HL-60 (cell line): ENCODE measurements around the gene MNAT1.
A peak's percentile ranks its signal among the peaks of the same experiment; 100 is the strongest.

ENCODE experiments used
- DNase-seq, 2 experiments: peaks; one replicate each; pipeline ENCODE4 v3.0.0-alpha.2; 2010 to 2020; ENCODE audit warnings: low read depth in 1 of 2, low spot score in 1 of 2
- H3K27ac ChIP-seq: fragments of 250-450 bp; sonication (Bioruptor Pico); replicated peaks from 2 replicates; pipeline ENCODE4 v1.5.1; 2020; ENCODE audit warnings: mild to moderate bottlenecking, moderate library complexity
- H3K27me3 ChIP-seq: fragments of 250-450 bp; sonication (Bioruptor Pico); 2 replicates; pipeline ENCODE4 v1.5.1; 2021; ENCODE audit warnings: mild to moderate bottlenecking, moderate library complexity; ENCODE audit not compliant: insufficient read depth, poor library complexity, severe bottlenecking
- H3K4me3 ChIP-seq: replicated peaks from 2 replicates; pipeline ENCODE4 v1.5.1; 2011; ENCODE audit warnings: mild to moderate bottlenecking, control low read depth, low read length; ENCODE audit not compliant: insufficient read depth
- GABPA ChIP-seq: IDR thresholded peaks from 2 replicates; pipeline ENCODE4 v1.6.1; 2012; ENCODE audit warnings: low read depth
- POLR2AphosphoS5 ChIP-seq: IDR thresholded peaks from 2 replicates; pipeline ENCODE4 v1.6.1; 2012; ENCODE audit warnings: low read depth
- SPI1 ChIP-seq: IDR thresholded peaks from 2 replicates; pipeline ENCODE4 v1.6.1; 2012; ENCODE audit warnings: low read depth, mild to moderate bottlenecking, borderline replicate concordance
- TF ChIP-seq, protein P1 (sequence below): IDR thresholded peaks from 2 replicates; pipeline ENCODE4 v1.6.1; 2012; ENCODE audit warnings: low read depth; ENCODE audit not compliant: insufficient replicate concordance
- TF ChIP-seq, protein P2 (sequence below): IDR thresholded peaks from one replicate; pipeline ENCODE4 v1.5.1; 2011; ENCODE audit warnings: low read length, control low read depth, inconsistent platforms; ENCODE audit not compliant: insufficient read depth

Gene MNAT1

DNA sequence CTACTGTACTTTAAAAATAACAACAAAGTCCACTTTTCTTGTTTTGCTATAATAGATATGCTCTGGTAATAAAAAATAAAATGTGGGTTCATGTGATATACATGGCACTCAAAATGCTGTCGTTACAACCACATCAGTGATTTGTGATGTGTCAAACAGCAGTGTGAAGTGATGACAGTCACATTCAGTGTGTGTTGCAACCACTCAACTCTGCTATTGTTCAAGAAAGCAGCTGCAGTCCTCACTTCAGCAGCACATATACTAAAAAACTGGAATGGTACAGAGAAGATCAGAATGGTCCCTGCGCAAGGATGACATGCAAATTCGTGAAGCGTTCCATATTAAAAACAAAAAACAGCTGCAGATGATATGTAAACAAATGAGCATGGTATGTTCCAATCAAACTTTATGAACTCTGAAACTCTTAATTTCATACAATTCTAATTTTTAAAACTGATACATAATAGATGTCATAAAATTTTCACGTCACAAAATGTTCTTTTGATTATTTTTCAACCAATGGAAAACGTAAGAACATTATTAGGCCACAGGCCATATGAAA lies 239.6 kb downstream of the MNAT1 start:
- no peak for DNase-seq
- Histone ChIP-seq H3K4me3 (no peak overlapping the region), H3K27ac (no peak overlapping the region), H3K27me3 (no peaks in the 10 kb centered on the region)
- TF ChIP-seq, protein P1, sequence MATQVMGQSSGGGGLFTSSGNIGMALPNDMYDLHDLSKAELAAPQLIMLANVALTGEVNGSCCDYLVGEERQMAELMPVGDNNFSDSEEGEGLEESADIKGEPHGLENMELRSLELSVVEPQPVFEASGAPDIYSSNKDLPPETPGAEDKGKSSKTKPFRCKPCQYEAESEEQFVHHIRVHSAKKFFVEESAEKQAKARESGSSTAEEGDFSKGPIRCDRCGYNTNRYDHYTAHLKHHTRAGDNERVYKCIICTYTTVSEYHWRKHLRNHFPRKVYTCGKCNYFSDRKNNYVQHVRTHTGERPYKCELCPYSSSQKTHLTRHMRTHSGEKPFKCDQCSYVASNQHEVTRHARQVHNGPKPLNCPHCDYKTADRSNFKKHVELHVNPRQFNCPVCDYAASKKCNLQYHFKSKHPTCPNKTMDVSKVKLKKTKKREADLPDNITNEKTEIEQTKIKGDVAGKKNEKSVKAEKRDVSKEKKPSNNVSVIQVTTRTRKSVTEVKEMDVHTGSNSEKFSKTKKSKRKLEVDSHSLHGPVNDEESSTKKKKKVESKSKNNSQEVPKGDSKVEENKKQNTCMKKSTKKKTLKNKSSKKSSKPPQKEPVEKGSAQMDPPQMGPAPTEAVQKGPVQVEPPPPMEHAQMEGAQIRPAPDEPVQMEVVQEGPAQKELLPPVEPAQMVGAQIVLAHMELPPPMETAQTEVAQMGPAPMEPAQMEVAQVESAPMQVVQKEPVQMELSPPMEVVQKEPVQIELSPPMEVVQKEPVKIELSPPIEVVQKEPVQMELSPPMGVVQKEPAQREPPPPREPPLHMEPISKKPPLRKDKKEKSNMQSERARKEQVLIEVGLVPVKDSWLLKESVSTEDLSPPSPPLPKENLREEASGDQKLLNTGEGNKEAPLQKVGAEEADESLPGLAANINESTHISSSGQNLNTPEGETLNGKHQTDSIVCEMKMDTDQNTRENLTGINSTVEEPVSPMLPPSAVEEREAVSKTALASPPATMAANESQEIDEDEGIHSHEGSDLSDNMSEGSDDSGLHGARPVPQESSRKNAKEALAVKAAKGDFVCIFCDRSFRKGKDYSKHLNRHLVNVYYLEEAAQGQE: no peak

DNA sequence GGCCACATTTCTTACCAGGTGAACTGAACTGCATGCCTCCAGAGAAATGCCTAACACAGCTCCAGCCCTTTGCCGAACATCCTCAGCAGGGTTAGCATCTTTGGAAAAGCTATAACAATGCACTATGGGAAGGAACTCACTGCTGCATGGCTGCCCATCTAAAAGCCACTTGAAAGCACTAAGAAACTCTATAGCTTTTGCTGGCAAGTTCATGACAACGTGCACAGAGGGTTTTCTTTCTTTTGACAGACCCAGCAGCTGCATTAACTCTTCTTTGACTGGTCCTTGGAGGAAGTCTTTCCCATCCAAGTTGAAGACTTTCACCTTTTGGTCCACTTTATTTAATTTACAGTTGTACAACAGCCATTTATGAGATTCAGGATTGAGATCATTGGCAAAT lies 241.0 kb downstream of the MNAT1 start:
- Histone ChIP-seq H3K27ac (no peak overlapping the region), H3K27me3 (no peaks in the 10 kb centered on the region), H3K4me3 (no peak overlapping the region)
- no peak for DNase-seq
- TF ChIP-seq SPI1 (no peak), POLR2AphosphoS5 (no peak), GABPA (no peak)
- TF ChIP-seq, protein P1: no peak
- TF ChIP-seq, protein P2, sequence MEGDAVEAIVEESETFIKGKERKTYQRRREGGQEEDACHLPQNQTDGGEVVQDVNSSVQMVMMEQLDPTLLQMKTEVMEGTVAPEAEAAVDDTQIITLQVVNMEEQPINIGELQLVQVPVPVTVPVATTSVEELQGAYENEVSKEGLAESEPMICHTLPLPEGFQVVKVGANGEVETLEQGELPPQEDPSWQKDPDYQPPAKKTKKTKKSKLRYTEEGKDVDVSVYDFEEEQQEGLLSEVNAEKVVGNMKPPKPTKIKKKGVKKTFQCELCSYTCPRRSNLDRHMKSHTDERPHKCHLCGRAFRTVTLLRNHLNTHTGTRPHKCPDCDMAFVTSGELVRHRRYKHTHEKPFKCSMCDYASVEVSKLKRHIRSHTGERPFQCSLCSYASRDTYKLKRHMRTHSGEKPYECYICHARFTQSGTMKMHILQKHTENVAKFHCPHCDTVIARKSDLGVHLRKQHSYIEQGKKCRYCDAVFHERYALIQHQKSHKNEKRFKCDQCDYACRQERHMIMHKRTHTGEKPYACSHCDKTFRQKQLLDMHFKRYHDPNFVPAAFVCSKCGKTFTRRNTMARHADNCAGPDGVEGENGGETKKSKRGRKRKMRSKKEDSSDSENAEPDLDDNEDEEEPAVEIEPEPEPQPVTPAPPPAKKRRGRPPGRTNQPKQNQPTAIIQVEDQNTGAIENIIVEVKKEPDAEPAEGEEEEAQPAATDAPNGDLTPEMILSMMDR: no peak

DNA sequence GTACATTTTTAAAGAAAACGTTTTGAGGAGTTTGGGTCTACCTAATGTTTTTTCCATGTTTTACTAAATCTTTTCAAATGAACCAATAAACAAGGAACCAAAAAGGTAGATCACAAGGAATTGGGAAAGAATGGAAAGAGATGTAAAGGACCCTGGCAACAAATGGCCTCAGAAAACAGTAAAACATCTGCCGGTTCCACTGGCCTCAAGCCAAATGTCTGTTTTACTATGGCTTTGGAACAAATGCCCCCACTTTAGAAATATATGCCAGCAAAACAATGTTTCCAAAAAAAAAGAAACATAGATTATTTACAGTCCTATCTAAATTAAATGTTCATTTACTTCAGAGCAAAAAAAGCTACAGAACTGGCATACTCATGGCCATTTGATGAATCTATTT lies 243.3 kb downstream of the MNAT1 start:
- Histone ChIP-seq H3K27ac (no peak overlapping the region), H3K27me3 (no peaks in the 10 kb centered on the region), H3K4me3 (no peak overlapping the region)
- DNase-seq: no peak
- TF ChIP-seq SPI1: no peak

DNA sequence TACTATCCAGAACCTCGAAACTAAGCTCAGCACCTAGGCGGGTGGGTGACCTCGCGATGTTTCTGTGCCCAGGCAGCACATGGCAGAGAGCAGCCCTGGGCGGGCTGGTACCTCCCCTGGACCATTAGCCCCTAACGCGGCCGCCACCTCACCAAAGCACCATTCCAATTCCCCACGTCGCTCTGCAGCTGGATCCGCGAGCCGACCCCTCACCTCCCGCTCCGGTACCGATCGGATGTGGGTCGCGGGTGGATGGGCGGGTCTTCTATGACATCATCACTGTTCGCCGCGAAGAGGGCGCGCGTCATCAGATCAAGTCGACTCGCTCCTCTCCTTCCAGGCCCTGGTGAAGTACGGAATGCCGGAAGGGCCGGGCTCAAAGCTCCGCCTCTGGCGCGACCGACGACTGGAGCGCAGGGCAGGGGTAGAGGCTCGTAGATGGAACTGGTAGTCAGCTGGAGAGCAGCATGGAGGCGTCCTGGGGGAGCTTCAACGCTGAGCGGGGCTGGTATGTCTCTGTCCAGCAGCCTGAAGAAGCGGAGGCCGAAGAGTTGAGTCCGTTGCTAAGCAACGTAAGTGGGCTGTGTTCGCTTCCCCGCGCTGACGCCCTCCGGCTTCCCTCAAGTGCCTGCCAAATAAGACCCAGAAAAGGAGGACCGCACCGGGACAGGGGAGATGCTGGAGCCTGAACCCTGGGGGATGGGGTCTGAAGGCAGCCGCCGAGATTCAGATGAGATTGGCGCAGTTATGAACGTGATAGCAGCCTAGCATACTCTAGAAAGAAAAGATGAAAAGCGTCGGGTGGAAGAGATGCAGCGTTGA lies 246.5 kb downstream of the MNAT1 start, which contains the start of the genes SLC38A6 and TRMT5:
SLC38A6 (plus strand) TSS at position 435 of the 822 bp plus-strand sequence; CDS start at position 468, 33 bp downstream.
TRMT5 (minus strand) TSS at position 269 of the 822 bp plus-strand sequence; CDS start at position 163, 106 bp downstream.
- DNase-seq: peak; percentile 82 to 91
- H3K27ac ChIP-seq: peak within 1 kb of the TSS; percentile 82
- peak within 1 kb of the TSS; percentile 80 for H3K4me3 ChIP-seq
- peak; percentile 83 for TF ChIP-seq POLR2AphosphoS5
- TF ChIP-seq, protein P1: peak; percentile 87
- TF ChIP-seq SPI1: no peak
- H3K27me3 ChIP-seq: no peaks in the 10 kb centered on the region
